H9 (cell line): ENCODE measurements around the gene COL19A1. TPM values are rescaled to one million over a fixed set of nuclear protein-coding genes. Genes with fewer than 3 reads are reported as not detected.

Experiments used
- DNase-seq: peaks from one replicate; pipeline ENCODE4 v3.0.0-alpha.2; 2017
- H2AFZ ChIP-seq: one replicate; pipeline ENCODE4 v1.6.1; 2013; ENCODE audit warnings: mild to moderate bottlenecking, low read length, control low read depth, moderate library complexity
- H2AK5ac ChIP-seq: 2 replicates; pipeline ENCODE4 v1.6.1; 2013; ENCODE audit warnings: low read length, control low read depth, mixed read lengths; ENCODE audit not compliant: insufficient read length
- H2BK120ac ChIP-seq: one replicate; pipeline ENCODE4 v1.6.1; 2013; ENCODE audit warnings: low read depth, mild to moderate bottlenecking, low read length, control low read depth, inconsistent platforms; ENCODE audit not compliant: poor library complexity, severe bottlenecking
- H2BK12ac ChIP-seq: 2 replicates; pipeline ENCODE4 v1.6.1; 2013; ENCODE audit warnings: low read length, control low read depth, mixed read lengths, low read depth; ENCODE audit not compliant: insufficient read length
- H2BK15ac ChIP-seq: 2 replicates; pipeline ENCODE4 v1.6.1; 2013; ENCODE audit warnings: low read depth, low read length, control low read depth
- H2BK20ac ChIP-seq: one replicate; pipeline ENCODE4 v1.6.1; 2013; ENCODE audit warnings: low read depth, mild to moderate bottlenecking, low read length, control low read depth, inconsistent platforms; ENCODE audit not compliant: poor library complexity, severe bottlenecking
- H2BK5ac ChIP-seq: 2 replicates; pipeline ENCODE4 v1.6.1; 2013; ENCODE audit warnings: low read length, control low read depth, mixed read lengths; ENCODE audit not compliant: insufficient read length
- H3K14ac ChIP-seq: 2 replicates; pipeline ENCODE4 v1.6.1; 2013; ENCODE audit warnings: low read length, control low read depth; ENCODE audit not compliant: insufficient read depth
- H3K18ac ChIP-seq: 2 replicates; pipeline ENCODE4 v1.6.1; 2013; ENCODE audit warnings: low read depth, mild to moderate bottlenecking, mixed read lengths, low read length, control low read depth; ENCODE audit not compliant: insufficient read length
- H3K23ac ChIP-seq: 2 replicates; pipeline ENCODE4 v1.6.1; 2013; ENCODE audit warnings: low read length, control low read depth, mixed read lengths, low read depth; ENCODE audit not compliant: insufficient read length
- H3K23me2 ChIP-seq: 2 replicates; pipeline ENCODE4 v1.6.1; 2013; ENCODE audit warnings: low read depth, mild to moderate bottlenecking, mixed read lengths, low read length, control low read depth; ENCODE audit not compliant: insufficient read length, poor library complexity, severe bottlenecking
- H3K27ac ChIP-seq: 2 replicates; pipeline ENCODE4 v1.5.1; 2013; ENCODE audit warnings: low read length, control low read depth, mixed read lengths, low read depth; ENCODE audit not compliant: insufficient read length
- H3K27me3 ChIP-seq: 2 replicates; pipeline ENCODE4 v1.6.1; 2013; ENCODE audit warnings: low read length, control low read depth, inconsistent platforms; ENCODE audit not compliant: insufficient read depth
- H3K4ac ChIP-seq: 2 replicates; pipeline ENCODE4 v1.6.1; 2013; ENCODE audit warnings: low read depth, mild to moderate bottlenecking, control low read depth, inconsistent platforms, low read length, moderate library complexity
- H3K4me1 ChIP-seq: 2 replicates; pipeline ENCODE4 v1.6.1; 2013; ENCODE audit warnings: low read length, control low read depth, inconsistent platforms; ENCODE audit not compliant: insufficient read depth
- H3K4me2 ChIP-seq: 2 replicates; pipeline ENCODE4 v1.6.1; 2013; ENCODE audit warnings: low read length, control low read depth, mixed read lengths; ENCODE audit not compliant: insufficient read length, insufficient read depth
- H3K56ac ChIP-seq: 2 replicates; pipeline ENCODE4 v1.6.1; 2013; ENCODE audit warnings: low read depth, mild to moderate bottlenecking, mixed read lengths, low read length, control low read depth; ENCODE audit not compliant: insufficient read length
- H3K79me1 ChIP-seq: 2 replicates; pipeline ENCODE4 v1.6.1; 2013; ENCODE audit warnings: low read depth, mild to moderate bottlenecking, moderate library complexity, low read length, control low read depth, inconsistent platforms; ENCODE audit not compliant: insufficient read depth, poor library complexity, severe bottlenecking
- H3K79me2 ChIP-seq: 2 replicates; pipeline ENCODE4 v1.6.1; 2013; ENCODE audit warnings: low read length, control low read depth, inconsistent platforms; ENCODE audit not compliant: insufficient read depth
- H3K9ac ChIP-seq: 2 replicates; pipeline ENCODE4 v1.6.1; 2013; ENCODE audit warnings: low read length, control low read depth, mixed read lengths; ENCODE audit not compliant: insufficient read length; ENCODE audit errors: extremely low read depth
- H3K9me3 ChIP-seq: one replicate; pipeline ENCODE4 v1.6.1; 2013; ENCODE audit warnings: low read depth, low read length, inconsistent platforms; ENCODE audit not compliant: control insufficient read depth
- H3T11ph ChIP-seq: one replicate; pipeline ENCODE4 v1.6.1; 2013; ENCODE audit warnings: mild to moderate bottlenecking, low read length, control low read depth, inconsistent platforms
- H4K20me1 ChIP-seq: one replicate; pipeline ENCODE4 v1.6.1; 2013; ENCODE audit not compliant: control insufficient read depth, insufficient read length, insufficient read depth
- H4K5ac ChIP-seq: 2 replicates; pipeline ENCODE4 v1.6.1; 2013; ENCODE audit warnings: low read depth, mild to moderate bottlenecking, mixed read lengths, low read length, control low read depth; ENCODE audit not compliant: insufficient read length
- H4K8ac ChIP-seq: replicated peaks from 2 replicates; pipeline ENCODE4 v1.6.1; 2013; ENCODE audit warnings: low read length, control low read depth, mixed read lengths, low read depth; ENCODE audit not compliant: insufficient read length
- H4K91ac ChIP-seq: 2 replicates; pipeline ENCODE4 v1.6.1; 2013; ENCODE audit warnings: low read depth, mild to moderate bottlenecking, moderate library complexity, mixed read lengths, low read length, control low read depth; ENCODE audit not compliant: insufficient read length
- H3K27ac Mint-ChIP-seq, 3 experiments: 2 replicates in 2 of 3; 3 replicates in 1 of 3; pipeline ENCODE4 v1.8.0; 2020 to 2021; ENCODE audit warnings: mixed read lengths in 3 of 3, mild to moderate bottlenecking in 1 of 3, moderate library complexity in 1 of 3
- H3K27me3 Mint-ChIP-seq: 2 replicates; pipeline ENCODE4 v1.8.0; 2021; ENCODE audit warnings: low read depth, mild to moderate bottlenecking, moderate library complexity, mixed read lengths
- H3K36me3 Mint-ChIP-seq, 3 experiments: 2 replicates in 2 of 3; 3 replicates in 1 of 3; pipeline ENCODE4 v1.8.0; 2020 to 2021; ENCODE audit warnings: low read depth in 3 of 3, mixed read lengths in 3 of 3; ENCODE audit not compliant: insufficient read depth in 1 of 3
- H3K4me1 Mint-ChIP-seq, 2 experiments: 2 replicates each; pipeline ENCODE4 v1.8.0; 2020; ENCODE audit warnings: mixed read lengths in 2 of 2
- H3K4me3 Mint-ChIP-seq, 2 experiments: 2 replicates in 1 of 2; 3 replicates in 1 of 2; pipeline ENCODE4 v1.8.0; 2020 to 2021; ENCODE audit warnings: mild to moderate bottlenecking in 2 of 2, mixed read lengths in 2 of 2, moderate library complexity in 1 of 2
- H3K9me3 Mint-ChIP-seq, 2 experiments: 2 replicates in 1 of 2; 3 replicates in 1 of 2; pipeline ENCODE4 v1.8.0; 2020; ENCODE audit warnings: mild to moderate bottlenecking in 2 of 2, mixed read lengths in 2 of 2, moderate library complexity in 1 of 2
- CTCF ChIP-seq: fragments of 200-600 bp; sonication (generic); conservative IDR thresholded peaks from 3 replicates; pipeline ENCODE4 v1.8.0; 2021; ENCODE audit warnings: antibody characterized with exemption, mild to moderate bottlenecking
- WGBS: extraction: QIAGEN DNeasy Blood & Tissue Kit; methylation state at CpG from one replicate; pipeline ENCODE4 v1.1.7; 2013; ENCODE audit warnings: missing lambda C conversion rate, low lambda C conversion rate, mixed read lengths; ENCODE audit not compliant: insufficient read length; ENCODE audit errors: extremely low coverage; 5-methylcytosine and 5-hydroxymethylcytosine counted together
- total RNA-seq: library from RNA; stranded (reverse); gene quantifications from 2 replicates; pipeline ENCODE4 v1.2.1, GENCODE V29; 2021

The COL19A1 gene
- total RNA-seq, 1 experiment from 2014 or later: not detected

GRCh38 chr6:70176842-70177550 is 310.6 kb downstream of the COL19A1 start:
- Histone ChIP-seq H3K4me2 (no peak overlapping the region), H3K27ac (no peak overlapping the region), H2AFZ (no peak overlapping the region), H3K27me3 (no peaks in the 10 kb centered on the region), H3K4ac (no peak overlapping the region), H3T11ph (no peak overlapping the region), H2BK15ac (no peak overlapping the region), H2AK5ac (no peak overlapping the region), H3K9me3 (no peaks in the 10 kb centered on the region), H2BK120ac (no peak overlapping the region), H4K5ac (no peak overlapping the region), H3K23me2 (no peaks in the 10 kb centered on the region), H3K23ac (no peak overlapping the region), H3K14ac (no peak overlapping the region), H3K4me1 (no peaks in the 10 kb centered on the region), H2BK5ac (no peak overlapping the region), H4K8ac (no peak overlapping the region), H3K56ac (no peak overlapping the region), H3K18ac (no peak overlapping the region), H3K79me1 (no peaks in the 10 kb centered on the region), H4K91ac (no peak overlapping the region), H3K9ac (no peak overlapping the region), H2BK12ac (no peak overlapping the region), H3K79me2 (no peaks in the 10 kb centered on the region), H2BK20ac (no peak overlapping the region), H4K20me1 (no peaks in the 10 kb centered on the region)
- no peaks in the 10 kb centered on the region for H3K27me3 Mint-ChIP-seq
- no peaks in the 10 kb centered on the region for H3K4me1 Mint-ChIP-seq
- WGBS: no CpG with 5 or more reads among the region's 3 CpGs
- H3K9me3 Mint-ChIP-seq: 0 out of 5 replicates have a peak, but pooled peaks cover 0 to 3% of the 10 kb centered on the region in 2 experiments
- H3K36me3 Mint-ChIP-seq: no peaks in the 10 kb centered on the region; a peak in 1 of 7 replicates
- H3K27ac Mint-ChIP-seq: peak overlapping the region in 1 of 3 experiments; percentile 57; a peak in 1 of 7 replicates
- TF ChIP-seq CTCF: no peak
- no peak for DNase-seq
- no peak overlapping the region for H3K4me3 Mint-ChIP-seq
